Renal cortex interstitium (tissue), 3 donors: ENCODE data around the gene MRPL12. TPM values are rescaled to one million over a fixed set of nuclear protein-coding genes. Genes with fewer than 3 reads are reported as not detected.

Experiments
- polyA plus RNA-seq, 3 donors: library from polyadenylated mRNA; unstranded; fragments of 120-200 nt; gene quantifications; one replicate each; pipeline ENCODE4 v1.2.1, GENCODE V29; 2013; ENCODE audit not compliant: insufficient read length in 3 of 3

Gene MRPL12
- polyA plus RNA-seq, 3 donors: 40.1 to 60.5 (median 45.7) TPM

Other genes starting within 250 kb of the MRPL12 start
- gene ACTG1, start 190.6 kb upstream of the MRPL12 start, polyA plus RNA-seq: 1,000 to 10,000 TPM; 2,933 to 3,390 (median 3,165) TPM
- gene FSCN2, start 175.0 kb upstream of the MRPL12 start, polyA plus RNA-seq: 1 to 10 TPM; 1.2 to 2.4 (median 1.6) TPM
- 10 to 100 TPM; 16.5 to 34.0 (median 27.0) TPM for gene FAAP100, start 151.0 kb upstream of the MRPL12 start, polyA plus RNA-seq
- gene NPLOC4, start 66.3 kb upstream of the MRPL12 start, polyA plus RNA-seq: 10 to 100 TPM; 53.8 to 73.2 (median 54.3) TPM
- gene TSPAN10, start 66.2 kb upstream of the MRPL12 start, polyA plus RNA-seq: 1 to 10 TPM; 1.5 to 6.6 (median 3.9) TPM
- 10 to 100 TPM; 10.0 to 12.1 (median 10.2) TPM for gene PDE6G, start 46.8 kb upstream of the MRPL12 start, polyA plus RNA-seq
- 10 to 100 TPM; 12.5 to 22.3 (median 17.8) TPM for gene OXLD1, start 36.8 kb upstream of the MRPL12 start, polyA plus RNA-seq
- gene CCDC137, start 36.6 kb upstream of the MRPL12 start, polyA plus RNA-seq: 10 to 100 TPM; 10.8 to 17.7 (median 14.8) TPM
- gene ARL16, start 19.6 kb upstream of the MRPL12 start, polyA plus RNA-seq: 10 to 100 TPM; 46.4 to 53.3 (median 50.0) TPM
- 100 to 1,000 TPM in 2 of 3 donors, 10 to 100 TPM in 1; 87.7 to 111 (median 107) TPM for gene HGS, start 19.4 kb upstream of the MRPL12 start, polyA plus RNA-seq
- 10 to 100 TPM; 11.5 to 19.3 (median 18.9) TPM for gene SLC25A10, start 8.9 kb downstream of the MRPL12 start, polyA plus RNA-seq
- 10 to 100 TPM in 2 of 3 donors, 1 to 10 TPM in 1; 7.1 to 17.7 (median 12.5) TPM for gene GCGR, start 100.8 kb downstream of the MRPL12 start, polyA plus RNA-seq
- 100 to 1,000 TPM in 2 of 3 donors, 10 to 100 TPM in 1; 61.8 to 109 (median 107) TPM for gene MCRIP1, start 129.9 kb downstream of the MRPL12 start, polyA plus RNA-seq
- gene PPP1R27, start 131.7 kb downstream of the MRPL12 start, polyA plus RNA-seq: under 1 TPM; 0.12 to 0.45 (median 0.17) TPM
- gene P4HB, start 157.2 kb downstream of the MRPL12 start, polyA plus RNA-seq: 100 to 1,000 TPM; 401 to 475 (median 404) TPM
- gene ARHGDIA, start 168.0 kb downstream of the MRPL12 start, polyA plus RNA-seq: 100 to 1,000 TPM; 145 to 242 (median 217) TPM
- 10 to 100 TPM; 66.5 to 99.3 (median 76.1) TPM for gene ALYREF, start 188.2 kb downstream of the MRPL12 start, polyA plus RNA-seq
- gene ANAPC11, start 188.4 kb downstream of the MRPL12 start, polyA plus RNA-seq: 100 to 1,000 TPM in 1 of 3 donors, 10 to 100 TPM in 2; 63.8 to 110 (median 93.7) TPM
- 1 to 10 TPM in 1 of 3 donors, under 1 TPM in 2; 0.93 to 1.4 (median 0.97) TPM for gene NPB, start 198.9 kb downstream of the MRPL12 start, polyA plus RNA-seq
- 10 to 100 TPM; 40.1 to 48.5 (median 45.5) TPM for gene PCYT2, start 208.0 kb downstream of the MRPL12 start, polyA plus RNA-seq
- gene SIRT7, start 214.8 kb downstream of the MRPL12 start, polyA plus RNA-seq: 10 to 100 TPM; 11.0 to 21.1 (median 14.1) TPM
- 10 to 100 TPM; 12.4 to 14.8 (median 13.8) TPM for gene MAFG, start 224.4 kb downstream of the MRPL12 start, polyA plus RNA-seq
- 10 to 100 TPM; 22.6 to 39.4 (median 26.8) TPM for gene PYCR1, start 233.9 kb downstream of the MRPL12 start, polyA plus RNA-seq
- under 1 TPM; 0.10 to 0.30 (median 0.14) TPM for gene MYADML2, start 243.9 kb downstream of the MRPL12 start, polyA plus RNA-seq